GM18951 (cell line): ENCODE results near the gene PCDH12.

ENCODE experiments used
- POLR2A ChIP-seq: IDR thresholded peaks from 4 replicates; pipeline ENCODE4 v1.6.1; 2011; ENCODE audit warnings: mild to moderate bottlenecking; ENCODE audit not compliant: insufficient read length, insufficient read depth; ENCODE audit errors: extremely low read depth
- in situ Hi-C: fragments of 300-500 bp; cut with MboI; formaldehyde crosslinking; loops from one replicate; pipeline ENCODE4 v1.12.0; 2022; ENCODE audit warnings: low sequenced_read_pairs, mixed read lengths, inconsistent platforms; ENCODE audit not compliant: unreplicated experiment

The PCDH12 gene

DNA sequence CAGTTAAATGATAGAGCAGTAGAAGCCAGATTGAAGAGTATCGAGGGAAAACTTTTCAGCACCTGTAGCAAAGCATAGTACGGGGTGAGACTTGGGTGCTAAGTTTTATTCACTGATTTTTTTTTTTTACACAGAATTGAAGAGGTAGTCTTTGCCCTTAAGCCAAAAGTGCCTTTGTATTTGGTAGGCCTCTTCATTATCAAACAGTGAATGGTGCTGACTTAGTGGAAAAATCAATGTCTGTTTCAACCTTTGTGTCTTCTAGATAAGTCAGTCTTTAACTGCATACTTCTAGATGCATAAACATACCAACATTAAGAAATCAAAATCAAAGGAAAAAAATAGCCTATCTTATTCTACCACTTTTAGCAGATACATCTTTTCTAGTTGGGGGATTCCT lies 24.6 kb upstream of the PCDH12 start:
- TF ChIP-seq POLR2A, result no peak
- in situ Hi-C loops, result loop anchor here (25.0 kb wide), 1 partner anchor 580 kb away; no protein-coding TSS in a partner anchor

DNA sequence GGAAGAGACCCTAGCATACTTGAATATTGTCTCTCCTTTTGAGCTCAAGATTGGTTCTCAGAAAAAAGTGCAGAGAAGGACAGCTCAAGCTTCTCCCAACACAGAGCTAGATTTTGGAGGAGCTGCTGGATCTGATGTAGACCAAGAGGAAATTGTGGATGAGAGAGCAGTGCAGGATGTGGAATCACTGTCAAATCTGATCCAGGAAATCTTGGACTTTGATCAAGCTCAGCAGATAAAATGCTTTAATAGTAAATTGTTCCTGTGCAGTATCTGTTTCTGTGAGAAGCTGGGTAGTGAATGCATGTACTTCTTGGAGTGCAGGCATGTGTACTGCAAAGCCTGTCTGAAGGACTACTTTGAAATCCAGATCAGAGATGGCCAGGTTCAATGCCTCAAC lies 20.4 kb upstream of the PCDH12 start:
- in situ Hi-C loops, result loop anchor here (25.0 kb wide), 1 partner anchor 584 kb away; no protein-coding TSS in a partner anchor
- TF ChIP-seq POLR2A, result no peak

DNA sequence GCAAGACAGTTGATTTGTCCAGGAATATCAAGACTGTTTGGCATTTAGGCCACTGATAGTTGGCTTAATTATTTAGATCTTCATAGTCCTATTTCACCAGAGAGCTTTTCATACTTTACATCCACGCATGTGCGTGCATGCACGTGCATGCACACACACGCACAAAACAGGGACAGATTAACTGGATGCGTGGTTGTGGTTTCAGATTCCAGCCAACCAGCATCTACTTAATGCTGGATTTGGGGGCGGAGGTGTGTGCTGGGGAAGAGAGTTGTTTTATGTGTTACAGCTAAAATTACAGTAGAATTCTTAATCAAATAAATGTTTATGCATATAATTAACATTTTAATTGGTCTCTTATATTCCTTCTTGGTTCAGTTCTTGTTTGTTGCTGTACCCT lies 18.2 kb upstream of the PCDH12 start:
- no peak for TF ChIP-seq POLR2A
- in situ Hi-C loops, result loop anchor here (25.0 kb wide), 1 partner anchor 586 kb away; no protein-coding TSS in a partner anchor

DNA sequence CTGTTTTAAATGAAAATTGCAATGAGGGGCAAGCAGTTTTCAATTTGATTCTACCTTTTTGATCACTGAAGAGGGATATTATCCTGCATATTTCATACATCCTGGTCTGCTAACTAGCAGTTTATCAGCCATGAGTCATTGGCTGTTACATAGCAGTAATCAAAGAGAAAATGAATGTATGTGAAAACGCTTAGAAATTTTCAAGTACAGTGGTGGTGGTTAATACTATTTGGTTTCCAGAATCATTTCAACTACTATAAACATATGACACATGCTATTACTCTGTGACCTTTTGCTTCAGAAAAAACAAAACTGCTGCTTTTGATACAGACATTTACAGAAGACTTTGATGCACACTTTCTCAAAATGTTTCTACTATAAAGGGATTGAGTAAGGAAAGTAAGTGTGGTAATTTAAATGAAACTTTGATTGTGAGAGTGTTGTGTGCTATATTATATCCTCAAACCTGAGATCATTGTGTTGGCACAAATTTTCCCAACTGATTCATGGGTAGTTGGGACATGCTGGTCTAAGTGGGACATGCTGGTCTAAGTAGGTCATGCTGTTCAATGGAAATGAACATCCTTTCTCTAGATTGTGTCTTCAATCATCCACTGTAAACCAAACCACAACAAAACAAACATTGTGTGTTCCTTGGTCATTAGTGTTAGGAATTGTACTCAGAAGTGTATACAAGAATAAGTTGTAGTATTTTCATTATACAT lies 16.0 kb upstream of the PCDH12 start:
- TF ChIP-seq POLR2A, result no peak
- in situ Hi-C loops, result no loop called here

DNA sequence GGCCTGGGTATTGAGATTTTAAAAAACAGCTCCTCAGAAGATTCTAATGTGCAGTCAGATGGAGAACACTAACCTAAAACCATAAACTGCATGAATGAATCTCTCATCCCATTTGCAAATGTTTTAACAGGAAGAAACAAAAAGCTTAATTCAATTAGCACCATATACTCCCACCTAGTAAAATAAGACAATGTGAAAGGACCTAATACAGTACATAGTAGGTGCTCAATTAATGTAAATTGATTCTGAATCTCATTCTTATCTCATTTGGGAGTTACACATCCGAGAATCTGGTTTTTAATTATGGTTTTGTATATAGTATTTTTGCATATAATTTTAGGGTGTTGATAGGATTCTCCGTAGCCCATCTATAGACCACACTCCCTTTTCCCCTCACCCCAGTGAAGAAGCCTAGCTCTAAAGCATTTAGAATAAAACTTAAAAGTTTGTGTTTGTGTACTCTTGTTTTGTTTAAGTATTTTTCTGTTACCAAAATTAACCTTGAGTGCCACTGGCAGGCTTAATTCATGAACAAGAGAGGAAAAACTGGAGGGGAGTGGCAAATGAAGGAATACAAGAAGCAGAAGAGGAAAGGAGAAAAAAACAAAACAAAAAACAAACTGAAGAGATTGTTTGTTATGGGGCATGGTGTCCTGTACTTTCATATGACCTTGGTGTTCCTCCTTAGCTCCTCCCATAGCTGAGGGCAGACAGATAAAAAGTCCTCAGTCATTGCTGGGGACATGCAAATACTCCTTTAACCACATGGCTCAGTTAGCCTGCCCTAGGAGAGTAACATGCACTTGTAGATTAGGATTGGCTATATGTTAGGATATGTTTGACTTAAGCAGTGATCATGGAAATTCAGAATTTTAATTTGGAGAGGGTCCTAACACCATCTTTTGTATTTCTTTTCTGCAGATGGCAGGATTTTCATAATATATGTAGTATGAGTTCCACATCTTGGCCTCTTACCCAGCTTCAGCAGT lies 12.1 kb upstream of the PCDH12 start:
- TF ChIP-seq POLR2A, result no peak
- in situ Hi-C loops, result no loop called here

DNA sequence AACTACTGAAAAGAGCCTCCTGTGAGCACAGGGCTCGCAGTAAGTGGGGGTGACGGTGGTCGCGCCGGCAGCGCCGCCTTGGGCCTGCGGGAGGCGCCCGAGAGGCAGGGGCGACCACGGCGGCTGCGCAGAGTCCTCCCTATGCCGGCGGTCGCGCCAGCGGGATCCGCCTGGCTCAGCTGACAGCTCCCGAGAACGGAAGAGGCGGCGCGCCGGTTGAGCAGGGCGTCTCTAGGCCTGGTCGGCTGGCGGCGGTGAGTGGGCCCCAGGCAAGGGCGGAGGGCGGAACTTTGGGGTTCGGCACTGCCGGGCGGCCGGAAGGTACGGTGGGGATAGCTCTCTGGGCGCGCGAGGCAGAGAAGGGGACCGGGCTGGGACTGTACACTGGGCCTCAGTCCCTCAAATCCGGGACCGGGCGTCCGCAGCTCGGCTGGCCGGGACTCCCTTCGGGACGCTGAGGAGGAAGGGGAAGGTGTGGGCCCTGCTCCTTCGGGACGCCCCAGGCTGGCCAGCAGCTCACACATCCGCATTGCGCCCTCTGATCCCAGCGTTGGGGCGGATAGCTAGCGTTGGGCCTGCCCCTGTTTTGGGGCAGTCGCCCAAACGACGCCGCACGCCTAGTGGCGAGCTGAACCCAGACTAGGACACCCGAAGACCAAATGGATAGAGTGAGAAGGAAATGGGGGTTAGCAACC lies 11.1 kb upstream of the PCDH12 start, which contains the start of gene RNF14:
RNF14 (plus strand) TSS at position 192 of the 695 bp plus-strand sequence. CDS start 4,484 bp downstream, outside the sequence.
- peak; percentile 90 for TF ChIP-seq POLR2A
- in situ Hi-C loops, result no loop called here

DNA sequence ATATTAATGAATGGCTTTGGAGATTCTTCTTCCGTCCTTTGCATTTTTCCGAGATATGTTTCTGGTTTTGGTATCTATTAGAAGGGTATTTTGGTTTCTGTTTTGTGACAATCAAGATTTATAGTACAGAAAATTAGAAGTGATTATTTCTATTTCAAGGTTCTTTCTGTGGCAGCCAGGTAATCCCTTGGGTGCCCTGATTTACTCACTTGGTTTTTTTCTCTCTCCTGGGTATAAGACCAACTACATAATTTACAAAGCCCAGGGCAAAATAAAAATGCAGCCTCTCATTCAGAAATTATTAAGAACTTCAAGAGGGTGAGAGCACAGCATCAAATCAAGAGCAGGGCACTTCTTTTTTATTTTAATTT lies 8.9 kb upstream of the PCDH12 start:
- TF ChIP-seq POLR2A, result no peak
- in situ Hi-C loops, result no loop called here

DNA sequence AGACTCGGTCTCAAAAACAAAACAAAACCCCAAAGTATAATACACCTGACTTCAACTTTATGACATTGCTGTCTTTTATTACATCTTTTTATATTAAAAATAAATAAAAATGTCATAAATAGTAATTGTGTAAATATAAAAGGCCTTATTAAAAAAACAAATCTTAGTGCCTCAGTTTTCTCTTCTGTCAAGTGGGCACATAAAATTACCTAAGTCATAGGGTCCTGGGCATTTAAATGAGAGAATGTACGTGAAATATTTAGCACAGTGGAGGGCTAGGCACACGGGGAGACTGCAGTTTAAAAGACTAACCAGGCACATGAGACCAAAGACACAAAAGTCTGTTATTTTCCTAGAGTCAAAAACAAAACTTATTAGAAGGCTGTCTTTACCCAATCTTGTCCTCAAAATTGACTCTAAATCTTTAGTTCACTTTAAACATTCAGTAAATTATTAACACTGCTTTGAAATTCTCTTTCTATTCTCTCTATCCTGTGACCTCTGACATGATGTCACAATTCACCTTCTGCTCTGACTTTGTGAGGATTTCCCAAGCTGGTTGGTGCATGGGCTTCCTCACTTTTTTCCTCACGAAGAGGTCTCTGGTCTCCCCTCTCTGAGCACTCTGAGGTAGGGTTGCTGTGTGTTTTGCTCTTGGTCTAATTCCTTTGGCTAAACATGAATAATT lies 8.4 kb upstream of the PCDH12 start:
- in situ Hi-C loops, result no loop called here
- TF ChIP-seq POLR2A, result no peak

DNA sequence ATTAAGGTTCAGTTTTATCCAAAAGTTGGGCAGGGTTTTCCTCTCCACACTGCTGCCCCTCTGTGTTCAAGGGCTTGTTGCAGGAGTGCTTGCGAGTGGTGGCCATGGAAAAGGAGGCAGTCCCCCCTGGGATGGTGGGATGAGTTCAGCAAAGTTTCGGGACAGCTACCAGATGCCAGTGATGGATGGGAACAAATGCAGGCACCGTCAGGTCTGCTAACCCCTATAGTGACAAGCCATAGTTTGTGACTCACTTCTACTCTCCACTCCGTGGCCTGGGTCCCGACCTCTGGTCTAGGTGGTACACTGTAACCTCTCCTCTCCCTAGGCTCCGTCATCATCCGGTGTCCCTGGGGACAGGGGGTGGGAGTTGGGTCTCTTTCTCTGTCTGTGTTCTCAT lies 7.1 kb upstream of the PCDH12 start:
- in situ Hi-C loops, result no loop called here
- no peak for TF ChIP-seq POLR2A

DNA sequence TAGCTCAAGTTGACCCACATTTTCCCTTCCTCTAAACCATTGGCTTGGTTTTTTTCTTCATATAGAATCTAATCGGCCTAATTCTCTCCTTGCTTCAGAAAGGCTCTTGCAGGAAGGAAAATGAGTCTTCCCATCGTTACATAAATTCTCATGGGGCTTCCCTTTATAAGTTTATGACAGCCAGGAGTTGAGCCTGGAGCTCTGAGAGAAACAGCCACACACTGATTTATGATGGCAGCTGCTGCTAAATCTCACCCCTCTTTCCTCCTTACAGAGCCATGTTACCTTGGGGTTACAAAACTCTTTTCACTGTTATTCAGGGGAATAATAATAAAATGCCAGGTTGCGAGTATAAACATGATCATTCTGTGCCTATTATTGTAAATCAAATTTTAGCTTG lies 5.7 kb upstream of the PCDH12 start:
- no peak for TF ChIP-seq POLR2A
- in situ Hi-C loops, result no loop called here

DNA sequence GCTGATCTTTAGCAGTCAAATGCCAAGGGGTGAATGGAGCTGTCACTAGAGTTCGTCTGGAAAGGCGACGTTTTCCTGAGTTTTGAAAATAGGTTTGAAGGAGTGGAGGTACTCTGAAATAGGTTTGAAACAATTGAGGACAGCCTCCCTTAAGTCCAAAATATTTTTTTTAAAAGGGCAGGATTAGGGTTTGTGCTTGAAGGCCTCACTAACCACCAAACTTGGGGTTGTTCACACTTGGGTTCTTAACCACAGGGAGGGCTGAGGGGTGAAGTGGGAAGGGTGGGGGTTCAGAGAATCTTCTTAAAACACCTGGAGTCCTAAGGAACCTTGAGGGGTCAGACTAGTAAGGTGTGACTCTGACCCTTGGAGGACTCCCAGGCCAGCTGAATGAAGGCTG lies 3.5 kb upstream of the PCDH12 start:
- in situ Hi-C loops, result no loop called here
- TF ChIP-seq POLR2A, result no peak
